ENCODE results near the gene CELF1. TPM values are rescaled to one million over a fixed set of nuclear protein-coding genes. Genes with fewer than 3 reads are reported as not detected.

The CELF1 gene
- total RNA-seq, 1 donor from 2014 or later: 82.2 TPM

DNA sequence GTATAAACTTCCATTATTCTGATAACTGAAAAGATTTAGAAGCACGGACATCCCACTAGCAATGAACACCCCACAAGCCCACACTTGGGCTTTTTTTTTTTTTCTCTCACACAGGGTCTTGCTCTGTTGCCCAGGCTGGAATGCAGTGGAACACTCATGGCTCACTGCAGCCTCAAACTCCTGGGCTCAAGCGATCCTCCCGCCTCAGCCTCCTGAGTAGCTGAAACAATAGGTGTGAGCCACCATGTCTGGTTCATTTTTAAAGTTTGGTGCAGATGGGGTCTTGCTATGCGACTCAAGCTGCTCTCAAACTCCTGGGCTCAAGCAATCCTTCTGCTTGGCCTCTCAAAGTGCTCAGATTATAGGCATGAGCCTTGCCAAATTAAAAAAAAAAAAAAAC is 107.1 kb downstream of the CELF1 start:
- Mint-ChIP-seq H3K9me3 (ENCODE audit: low read depth) (no peaks in the 10 kb centered on the region), H3K36me3 (ENCODE audit: low read depth) (no peaks in the 10 kb centered on the region), H3K27ac (ENCODE audit: unreplicated experiment) (no peak overlapping the region), H3K4me1 (ENCODE audit: low read depth) (no peaks in the 10 kb centered on the region), H3K27me3 (ENCODE audit: low read depth) (no peaks in the 10 kb centered on the region), H3K4me3 (ENCODE audit: unreplicated experiment) (no peak overlapping the region)
- TF ChIP-seq, protein P1, sequence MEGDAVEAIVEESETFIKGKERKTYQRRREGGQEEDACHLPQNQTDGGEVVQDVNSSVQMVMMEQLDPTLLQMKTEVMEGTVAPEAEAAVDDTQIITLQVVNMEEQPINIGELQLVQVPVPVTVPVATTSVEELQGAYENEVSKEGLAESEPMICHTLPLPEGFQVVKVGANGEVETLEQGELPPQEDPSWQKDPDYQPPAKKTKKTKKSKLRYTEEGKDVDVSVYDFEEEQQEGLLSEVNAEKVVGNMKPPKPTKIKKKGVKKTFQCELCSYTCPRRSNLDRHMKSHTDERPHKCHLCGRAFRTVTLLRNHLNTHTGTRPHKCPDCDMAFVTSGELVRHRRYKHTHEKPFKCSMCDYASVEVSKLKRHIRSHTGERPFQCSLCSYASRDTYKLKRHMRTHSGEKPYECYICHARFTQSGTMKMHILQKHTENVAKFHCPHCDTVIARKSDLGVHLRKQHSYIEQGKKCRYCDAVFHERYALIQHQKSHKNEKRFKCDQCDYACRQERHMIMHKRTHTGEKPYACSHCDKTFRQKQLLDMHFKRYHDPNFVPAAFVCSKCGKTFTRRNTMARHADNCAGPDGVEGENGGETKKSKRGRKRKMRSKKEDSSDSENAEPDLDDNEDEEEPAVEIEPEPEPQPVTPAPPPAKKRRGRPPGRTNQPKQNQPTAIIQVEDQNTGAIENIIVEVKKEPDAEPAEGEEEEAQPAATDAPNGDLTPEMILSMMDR (IDR thresholded peaks at IDR 0.05): no peak
- DNase-seq (ENCODE audit: low spot score): no peak

DNA sequence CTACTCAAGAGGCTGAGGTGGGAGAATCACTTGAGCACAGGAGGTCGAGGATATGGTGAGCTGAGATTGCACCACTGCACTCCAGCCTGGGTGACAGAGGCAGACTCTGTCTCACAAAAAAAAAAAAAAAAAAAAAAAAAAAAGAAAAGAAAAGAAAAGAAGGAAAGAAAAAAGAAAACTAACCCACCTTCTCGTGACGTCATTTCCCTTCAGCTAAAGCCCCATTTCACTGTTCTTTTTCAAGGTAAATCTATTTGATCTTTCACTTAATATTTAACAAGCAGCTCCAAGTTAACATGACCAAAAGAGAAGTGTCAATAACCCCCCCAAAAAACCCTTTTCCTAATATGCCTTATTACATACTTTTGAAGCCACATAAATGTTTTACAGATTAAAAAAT is 109.1 kb downstream of the CELF1 start:
- TF ChIP-seq, protein P1 (IDR thresholded peaks at IDR 0.05): no peak
- H3K27me3 Mint-ChIP-seq (ENCODE audit: low read depth): no peaks in the 10 kb centered on the region
- H3K9me3 Mint-ChIP-seq (ENCODE audit: low read depth): no peaks in the 10 kb centered on the region
- H3K4me1 Mint-ChIP-seq (ENCODE audit: low read depth): no peaks in the 10 kb centered on the region
- H3K27ac Mint-ChIP-seq (ENCODE audit: unreplicated experiment): no peak overlapping the region
- no peaks in the 10 kb centered on the region for H3K36me3 Mint-ChIP-seq (ENCODE audit: low read depth)
- no peak overlapping the region for H3K4me3 Mint-ChIP-seq (ENCODE audit: unreplicated experiment)
- DNase-seq (ENCODE audit: low spot score): no peak

- TF ChIP-seq, protein P1 (IDR thresholded peaks at IDR 0.05): no peak
- Mint-ChIP-seq H3K4me1 (ENCODE audit: low read depth) (no peaks in the 10 kb centered on the region), H3K36me3 (ENCODE audit: low read depth) (no peaks in the 10 kb centered on the region), H3K27me3 (ENCODE audit: low read depth) (no peaks in the 10 kb centered on the region), H3K27ac (ENCODE audit: unreplicated experiment) (no peak overlapping the region), H3K9me3 (ENCODE audit: low read depth) (no peaks in the 10 kb centered on the region), H3K4me3 (ENCODE audit: unreplicated experiment) (no peak overlapping the region)
- no peak for DNase-seq (ENCODE audit: low spot score)
Observed at GRCh38 chr11:47443028-47443700, 109.8 kb downstream of the CELF1 start.

DNA sequence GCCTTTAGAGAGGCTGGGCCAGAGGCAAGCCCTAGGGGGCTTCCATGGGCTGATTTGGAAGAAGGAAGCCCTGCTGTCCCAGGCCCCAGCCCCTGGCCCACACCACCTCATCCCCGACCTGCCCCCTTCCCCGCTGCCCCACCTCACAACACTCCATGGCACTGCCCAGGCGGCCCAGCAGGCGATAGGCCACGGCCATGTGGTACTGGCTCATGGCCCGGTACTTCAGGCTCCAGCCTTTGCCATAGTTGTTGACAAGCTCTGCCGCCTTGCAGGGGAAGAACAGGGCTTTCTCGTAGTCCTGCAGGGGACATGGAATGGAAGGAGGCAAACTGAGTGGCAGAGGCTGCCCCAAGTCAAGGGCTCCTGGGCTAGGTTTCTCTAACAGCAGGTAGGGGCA is 110.4 kb downstream of the CELF1 start:
- Mint-ChIP-seq H3K4me3 (ENCODE audit: unreplicated experiment) (no peak overlapping the region), H3K9me3 (ENCODE audit: low read depth) (no peaks in the 10 kb centered on the region), H3K36me3 (ENCODE audit: low read depth) (no peaks in the 10 kb centered on the region), H3K4me1 (ENCODE audit: low read depth) (no peaks in the 10 kb centered on the region), H3K27ac (ENCODE audit: unreplicated experiment) (no peak overlapping the region), H3K27me3 (ENCODE audit: low read depth) (no peaks in the 10 kb centered on the region)
- DNase-seq (ENCODE audit: low spot score): no peak
- TF ChIP-seq, protein P1 (IDR thresholded peaks at IDR 0.05): no peak

DNA sequence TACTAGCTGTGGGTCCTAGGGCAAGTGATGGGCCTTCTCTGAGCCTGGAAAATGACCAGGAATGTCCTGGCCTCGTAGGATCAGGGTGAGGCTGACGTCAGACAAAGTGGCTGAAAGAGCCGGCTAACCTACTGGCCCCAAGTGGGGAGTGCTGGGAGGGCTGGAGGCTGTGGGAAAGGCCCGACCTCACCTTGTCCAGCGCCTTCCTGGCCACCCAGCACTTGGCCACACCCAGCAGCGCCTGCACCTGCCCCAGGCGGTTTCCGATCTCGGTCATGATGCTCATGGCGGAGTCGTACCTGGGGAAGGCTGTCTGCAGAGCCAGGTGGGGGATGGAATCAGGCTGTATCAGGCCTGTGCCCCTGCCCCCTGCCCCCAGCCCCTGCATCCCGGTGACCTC is 111.5 kb downstream of the CELF1 start:
- no peaks in the 10 kb centered on the region for H3K27me3 Mint-ChIP-seq (ENCODE audit: low read depth)
- H3K9me3 Mint-ChIP-seq (ENCODE audit: low read depth): no peaks in the 10 kb centered on the region
- no peak overlapping the region for H3K27ac Mint-ChIP-seq (ENCODE audit: unreplicated experiment)
- H3K4me1 Mint-ChIP-seq (ENCODE audit: low read depth): no peaks in the 10 kb centered on the region
- H3K4me3 Mint-ChIP-seq (ENCODE audit: unreplicated experiment): no peak overlapping the region
- no peaks in the 10 kb centered on the region for H3K36me3 Mint-ChIP-seq (ENCODE audit: low read depth)
- DNase-seq (ENCODE audit: low spot score): no peak
- TF ChIP-seq, protein P1 (IDR thresholded peaks at IDR 0.05): no peak
